ENCODE measurements around the gene INHBC.
A peak's percentile ranks its signal among the peaks of the same experiment; 100 is the strongest.

Gene INHBC

DNA sequence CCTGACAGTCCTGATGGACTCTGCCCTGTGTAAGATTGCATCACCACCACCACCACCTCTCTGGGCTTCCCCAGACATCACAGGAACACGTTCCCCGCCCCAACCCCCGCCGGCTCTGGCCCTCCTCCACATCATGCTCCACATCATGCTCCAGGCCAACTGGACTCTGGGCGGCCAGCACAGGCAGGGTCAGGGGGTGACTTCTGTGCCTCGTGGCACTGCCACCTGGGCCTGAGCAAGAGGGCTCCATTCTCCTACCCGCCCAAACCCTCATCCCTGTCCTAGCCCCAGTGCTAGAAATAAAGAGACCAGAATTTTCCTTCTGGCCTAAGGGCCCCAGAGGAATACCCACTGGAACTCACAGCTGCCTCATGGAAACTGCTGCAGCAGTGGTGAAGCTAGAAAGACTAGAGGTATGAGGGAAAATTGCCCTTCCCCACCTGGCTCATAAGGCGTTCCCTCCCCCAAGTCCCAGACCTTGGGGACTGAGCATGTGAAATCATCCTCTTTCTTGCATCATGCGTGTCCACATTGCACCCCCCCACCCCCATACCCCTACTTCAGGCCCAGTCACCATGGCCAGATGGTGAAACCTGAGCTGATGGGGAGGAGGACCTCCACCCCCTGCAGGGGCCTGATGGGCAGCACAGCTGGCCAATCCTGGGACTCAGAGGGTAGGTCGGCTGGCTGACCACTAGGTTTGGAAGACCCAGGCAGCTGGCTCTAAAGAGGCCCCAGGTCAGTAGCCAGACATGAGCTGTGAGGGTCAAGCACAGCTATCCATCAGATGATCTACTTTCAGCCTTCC is 20.2 kb downstream of the INHBC start, which contains the start of gene INHBE:
TSS of gene INHBE (plus strand) at position 742 of the 808 bp plus-strand sequence. CDS start 230 bp downstream, outside the sequence.
- no peak for DNase-seq (ENCODE audit: low spot score)

DNA sequence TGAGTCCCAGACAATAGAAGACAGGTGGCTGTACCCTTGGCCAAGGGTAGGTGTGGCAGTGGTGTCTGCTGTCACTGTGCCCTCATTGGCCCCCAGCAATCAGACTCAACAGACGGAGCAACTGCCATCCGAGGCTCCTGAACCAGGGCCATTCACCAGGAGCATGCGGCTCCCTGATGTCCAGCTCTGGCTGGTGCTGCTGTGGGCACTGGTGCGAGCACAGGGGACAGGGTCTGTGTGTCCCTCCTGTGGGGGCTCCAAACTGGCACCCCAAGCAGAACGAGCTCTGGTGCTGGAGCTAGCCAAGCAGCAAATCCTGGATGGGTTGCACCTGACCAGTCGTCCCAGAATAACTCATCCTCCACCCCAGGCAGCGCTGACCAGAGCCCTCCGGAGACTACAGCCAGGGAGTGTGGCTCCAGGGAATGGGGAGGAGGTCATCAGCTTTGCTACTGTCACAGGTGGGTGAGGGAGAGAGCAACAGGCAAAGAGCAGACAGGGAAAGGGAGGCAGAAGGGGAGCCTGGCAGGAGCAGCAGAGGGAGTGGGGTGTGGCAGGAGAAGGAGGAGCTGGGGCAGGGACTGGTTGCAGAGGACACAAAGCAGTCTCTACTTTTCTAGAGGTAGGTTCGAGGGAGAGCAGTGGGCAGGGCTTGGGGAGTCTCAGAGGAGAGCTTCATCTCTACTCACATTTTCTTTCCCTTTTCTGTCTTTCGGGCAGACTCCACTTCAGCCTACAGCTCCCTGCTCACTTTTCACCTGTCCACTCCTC is 21.0 kb downstream of the INHBC start:
- DNase-seq (ENCODE audit: low spot score): no peak

DNA sequence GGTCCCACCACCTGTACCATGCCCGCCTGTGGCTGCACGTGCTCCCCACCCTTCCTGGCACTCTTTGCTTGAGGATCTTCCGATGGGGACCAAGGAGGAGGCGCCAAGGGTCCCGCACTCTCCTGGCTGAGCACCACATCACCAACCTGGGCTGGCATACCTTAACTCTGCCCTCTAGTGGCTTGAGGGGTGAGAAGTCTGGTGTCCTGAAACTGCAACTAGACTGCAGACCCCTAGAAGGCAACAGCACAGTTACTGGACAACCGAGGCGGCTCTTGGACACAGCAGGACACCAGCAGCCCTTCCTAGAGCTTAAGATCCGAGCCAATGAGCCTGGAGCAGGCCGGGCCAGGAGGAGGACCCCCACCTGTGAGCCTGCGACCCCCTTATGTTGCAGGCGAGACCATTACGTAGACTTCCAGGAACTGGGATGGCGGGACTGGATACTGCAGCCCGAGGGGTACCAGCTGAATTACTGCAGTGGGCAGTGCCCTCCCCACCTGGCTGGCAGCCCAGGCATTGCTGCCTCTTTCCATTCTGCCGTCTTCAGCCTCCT is 21.6 kb downstream of the INHBC start:
- DNase-seq (ENCODE audit: low spot score): peak; percentile 28

DNA sequence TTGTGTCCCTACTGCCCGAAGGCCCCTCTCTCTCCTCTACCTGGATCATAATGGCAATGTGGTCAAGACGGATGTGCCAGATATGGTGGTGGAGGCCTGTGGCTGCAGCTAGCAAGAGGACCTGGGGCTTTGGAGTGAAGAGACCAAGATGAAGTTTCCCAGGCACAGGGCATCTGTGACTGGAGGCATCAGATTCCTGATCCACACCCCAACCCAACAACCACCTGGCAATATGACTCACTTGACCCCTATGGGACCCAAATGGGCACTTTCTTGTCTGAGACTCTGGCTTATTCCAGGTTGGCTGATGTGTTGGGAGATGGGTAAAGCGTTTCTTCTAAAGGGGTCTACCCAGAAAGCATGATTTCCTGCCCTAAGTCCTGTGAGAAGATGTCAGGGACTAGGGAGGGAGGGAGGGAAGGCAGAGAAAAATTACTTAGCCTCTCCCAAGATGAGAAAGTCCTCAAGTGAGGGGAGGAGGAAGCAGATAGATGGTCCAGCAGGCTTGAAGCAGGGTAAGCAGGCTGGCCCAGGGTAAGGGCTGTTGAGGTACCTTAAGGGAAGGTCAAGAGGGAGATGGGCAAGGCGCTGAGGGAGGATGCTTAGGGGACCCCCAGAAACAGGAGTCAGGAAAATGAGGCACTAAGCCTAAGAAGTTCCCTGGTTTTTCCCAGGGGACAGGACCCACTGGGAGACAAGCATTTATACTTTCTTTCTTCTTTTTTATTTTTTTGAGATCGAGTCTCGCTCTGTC is 22.3 kb downstream of the INHBC start:
- DNase-seq (ENCODE audit: low spot score): no peak

DNA sequence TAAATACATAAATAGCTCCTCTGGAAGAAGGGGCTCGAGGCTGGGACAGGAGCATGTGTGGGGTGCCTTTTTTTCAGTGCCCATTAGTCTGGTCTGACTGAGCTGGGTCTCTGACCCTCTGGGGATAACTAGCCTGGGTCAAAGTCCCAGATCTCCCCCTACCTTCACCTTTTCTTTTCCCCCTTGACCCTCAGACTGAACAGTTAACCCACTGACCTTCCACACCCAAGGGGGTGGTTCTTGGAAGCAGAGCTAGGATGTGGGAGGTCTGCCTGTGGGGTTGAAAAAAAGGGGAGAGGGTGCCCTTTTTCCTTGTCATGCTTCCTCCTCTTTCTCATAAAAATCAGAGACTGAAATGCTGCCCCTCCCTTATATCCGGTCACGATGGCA is 24.1 kb downstream of the INHBC start:
- DNase-seq (ENCODE audit: low spot score): no peak

DNA sequence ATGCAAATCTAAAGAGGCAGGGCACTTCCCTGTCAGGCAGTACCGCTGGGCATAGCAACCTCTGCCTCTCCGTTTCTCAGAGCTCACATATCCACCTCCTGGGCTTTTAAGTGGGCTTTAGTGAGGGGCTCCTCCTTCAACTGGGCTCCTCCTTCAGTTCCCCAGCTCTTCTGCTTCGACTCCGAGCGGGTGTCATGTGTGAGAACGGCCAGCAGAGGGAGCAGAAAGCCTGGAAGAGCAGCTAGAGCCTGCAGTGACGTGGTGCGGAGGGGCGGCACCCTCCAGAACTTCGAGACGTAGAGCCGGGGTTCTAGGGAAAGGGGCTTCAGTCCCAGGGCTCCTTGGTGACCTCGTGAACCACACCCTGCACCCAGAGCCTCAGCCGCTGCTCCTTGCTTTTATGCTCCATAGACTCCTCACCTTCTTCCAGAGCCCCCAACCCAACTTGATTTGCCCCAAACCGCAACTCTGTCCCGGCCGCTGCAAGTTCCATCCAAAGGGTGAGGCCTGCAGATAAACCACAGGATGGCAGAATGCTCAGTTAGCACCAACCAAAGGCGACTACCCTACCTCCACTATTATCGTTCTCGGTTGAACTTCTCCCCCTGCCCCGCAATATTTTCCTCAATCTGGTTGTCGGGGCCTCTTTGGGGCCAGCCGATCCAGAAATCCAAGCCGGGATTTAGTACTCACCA is 24.6 kb downstream of the INHBC start:
- DNase-seq (ENCODE audit: low spot score): peak; percentile 92

DNA sequence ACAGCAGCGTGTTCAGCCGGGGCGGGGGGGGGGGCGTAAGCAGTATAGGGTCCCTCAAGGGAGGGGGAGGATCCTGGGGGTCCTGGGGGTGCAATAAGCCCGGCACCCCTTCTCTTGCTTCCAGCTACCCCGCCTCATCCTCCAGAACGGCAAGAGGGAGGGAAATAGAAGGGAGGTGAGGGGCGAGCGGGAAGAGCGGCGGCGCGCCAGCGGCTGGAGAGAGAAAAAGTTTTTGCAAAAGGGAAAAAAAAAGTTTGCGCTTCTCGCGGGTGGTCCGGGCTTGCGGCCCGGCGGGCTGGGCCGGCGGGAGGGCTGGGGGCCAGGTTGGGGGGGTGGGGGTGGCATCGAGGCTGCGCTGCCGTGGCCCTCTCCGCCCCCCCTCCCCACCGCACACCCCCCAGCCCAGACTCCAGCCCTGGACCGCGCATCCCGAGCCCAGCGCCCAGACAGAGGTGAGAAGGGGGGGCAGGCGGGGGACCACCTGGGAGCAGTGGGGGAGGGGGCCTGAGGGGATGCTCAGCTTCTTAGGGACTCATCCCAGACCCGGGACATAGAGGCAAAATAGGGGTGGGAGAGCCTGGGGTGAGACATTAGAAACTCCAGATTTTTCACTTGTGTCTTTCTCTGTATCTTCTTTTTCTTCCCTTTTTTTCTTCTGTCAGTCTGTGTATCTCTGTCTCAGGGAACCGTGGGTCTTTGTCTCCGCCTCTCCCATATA is 25.3 kb downstream of the INHBC start, which contains the start of gene GLI1:
TSS of gene GLI1 (plus strand) at position 36 of the 718 bp plus-strand sequence. CDS start 3,907 bp downstream, outside the sequence.
- no peak for DNase-seq (ENCODE audit: low spot score)

DNA sequence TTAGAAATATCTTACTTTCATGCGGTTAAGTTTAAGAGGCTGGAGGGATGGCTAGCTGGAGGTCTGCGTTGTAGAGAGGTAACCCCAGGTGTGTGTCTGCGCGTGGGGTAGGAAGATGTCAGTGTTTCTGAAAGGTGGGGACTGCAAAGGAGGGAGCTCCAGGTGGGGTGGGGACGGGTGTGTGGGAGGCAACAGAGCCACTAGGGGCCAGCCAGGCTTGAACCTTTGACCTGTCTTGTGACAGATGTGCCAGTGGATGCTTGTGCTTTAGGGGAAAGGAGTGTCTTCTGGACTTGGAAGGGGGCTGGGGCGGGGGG is 25.8 kb downstream of the INHBC start:
- DNase-seq (ENCODE audit: low spot score): no peak

DNA sequence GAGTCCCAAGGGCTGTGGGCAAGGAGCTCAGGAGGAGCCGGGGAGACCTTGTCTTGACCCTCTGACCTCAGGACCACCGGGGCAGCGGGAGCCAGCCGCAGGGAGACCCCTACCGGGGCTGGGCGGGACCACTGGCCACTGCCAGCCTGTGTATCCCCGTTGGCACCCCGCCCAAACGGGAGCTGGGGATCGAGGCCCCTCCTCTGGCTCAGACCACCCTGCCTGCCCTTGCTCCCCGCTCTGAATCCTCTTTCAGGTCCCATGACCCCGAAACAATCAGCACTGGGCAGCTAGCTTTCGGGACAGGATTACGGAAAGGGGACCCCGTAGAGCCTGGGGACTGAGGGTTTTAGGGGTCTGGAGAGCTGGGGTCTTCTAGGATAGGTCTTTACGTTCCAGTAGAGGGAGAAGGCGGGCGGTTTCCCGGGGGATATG is 26.3 kb downstream of the INHBC start:
- DNase-seq (ENCODE audit: low spot score): no peak

DNA sequence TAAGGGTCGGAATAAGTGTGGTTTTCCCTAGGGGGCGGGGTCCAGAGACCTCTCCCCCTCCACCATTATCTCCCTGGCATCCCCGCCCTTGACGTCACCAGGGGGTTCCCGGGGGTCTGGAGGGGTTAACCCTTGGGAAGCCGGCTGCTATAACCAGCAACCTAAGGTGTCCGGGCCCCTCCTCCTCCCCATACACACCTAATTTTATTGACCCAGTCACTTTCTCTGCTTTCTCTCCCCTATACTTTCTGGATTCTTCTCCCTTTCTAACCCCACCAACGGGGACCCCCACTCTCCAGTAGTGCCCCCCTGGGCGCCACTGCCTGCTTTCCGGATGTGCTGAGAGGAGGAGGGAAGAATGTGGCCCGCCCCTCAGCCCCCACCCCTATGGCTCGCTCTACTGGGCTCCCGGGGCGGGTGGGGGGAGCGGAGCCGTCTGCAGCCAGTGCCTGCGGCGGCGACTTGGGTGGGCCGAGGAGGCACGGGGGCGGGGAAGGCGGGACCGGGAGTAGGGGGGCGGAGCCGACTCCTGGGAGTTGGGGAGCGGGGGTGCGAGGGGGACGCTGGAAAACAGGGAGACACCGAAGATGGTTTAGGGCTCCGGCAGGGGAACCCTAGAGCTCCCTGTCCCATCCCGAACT is 26.8 kb downstream of the INHBC start:
- no peak for DNase-seq (ENCODE audit: low spot score)

DNA sequence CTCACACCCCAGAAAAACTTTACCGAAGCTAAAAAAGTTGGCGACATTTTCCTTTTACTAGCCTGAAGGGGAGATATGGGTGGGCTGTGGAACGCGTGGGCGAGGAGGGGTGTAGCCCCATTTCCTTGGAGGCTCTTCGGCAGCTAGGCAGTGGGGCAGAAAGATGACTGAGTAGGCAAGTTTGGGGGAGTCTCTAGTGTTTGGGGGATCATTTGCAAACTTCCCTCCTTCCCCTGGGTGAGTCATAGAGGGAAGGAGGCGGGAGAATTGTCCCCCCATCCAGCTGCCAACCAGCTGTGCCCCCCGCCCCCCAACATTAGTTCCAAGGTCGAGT is 27.3 kb downstream of the INHBC start:
- DNase-seq (ENCODE audit: low spot score): no peak

DNA sequence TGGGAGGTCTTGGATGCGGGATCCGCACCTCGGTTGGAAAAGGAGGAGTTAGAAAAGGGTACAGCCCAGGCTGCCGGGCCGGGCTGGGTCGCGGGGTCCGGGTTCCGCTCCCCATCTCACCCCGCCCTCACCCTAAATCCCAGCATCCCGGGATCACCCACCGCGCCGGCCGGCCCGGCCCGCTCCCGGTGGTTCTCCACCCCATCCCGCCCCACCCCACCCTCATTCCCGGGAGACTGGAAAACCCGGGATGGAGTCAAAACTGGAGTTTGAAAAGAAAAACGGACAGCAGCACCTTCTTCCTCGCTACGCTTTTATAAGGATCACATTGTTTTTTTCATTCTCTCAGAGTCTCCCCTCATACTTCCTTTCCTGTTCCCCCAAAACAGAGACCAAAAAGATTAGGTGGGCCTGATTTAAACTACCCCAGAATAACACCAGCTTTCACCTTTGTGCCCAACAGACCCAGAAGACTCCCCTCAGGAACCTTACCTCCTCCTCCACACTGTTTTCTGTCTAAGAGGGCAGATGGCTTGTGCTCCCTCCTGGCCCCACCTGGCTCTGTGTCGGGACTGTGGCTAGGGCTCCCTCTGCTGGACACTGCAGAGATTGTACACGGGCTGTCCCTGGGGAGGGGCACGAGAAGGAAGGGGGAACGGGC is 27.8 kb downstream of the INHBC start:
- peak; percentile 83 for DNase-seq (ENCODE audit: low spot score)

DNA sequence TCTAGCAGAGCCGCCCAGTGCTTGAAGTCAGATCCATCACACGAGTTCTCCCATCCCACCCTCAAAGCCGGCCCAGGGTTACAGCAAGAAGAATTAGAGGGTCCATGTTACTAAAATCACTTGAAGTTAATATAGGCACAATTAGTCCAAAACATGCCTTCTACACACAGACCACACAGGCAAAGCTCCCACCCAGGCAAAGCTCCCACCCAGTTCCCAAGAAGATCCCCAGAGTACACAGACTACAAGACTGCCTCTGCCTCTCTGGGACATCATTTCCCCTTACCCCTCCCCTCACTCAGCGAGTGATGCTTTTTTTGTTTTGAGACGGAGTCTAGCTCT is 28.3 kb downstream of the INHBC start:
- DNase-seq (ENCODE audit: low spot score): no peak

DNA sequence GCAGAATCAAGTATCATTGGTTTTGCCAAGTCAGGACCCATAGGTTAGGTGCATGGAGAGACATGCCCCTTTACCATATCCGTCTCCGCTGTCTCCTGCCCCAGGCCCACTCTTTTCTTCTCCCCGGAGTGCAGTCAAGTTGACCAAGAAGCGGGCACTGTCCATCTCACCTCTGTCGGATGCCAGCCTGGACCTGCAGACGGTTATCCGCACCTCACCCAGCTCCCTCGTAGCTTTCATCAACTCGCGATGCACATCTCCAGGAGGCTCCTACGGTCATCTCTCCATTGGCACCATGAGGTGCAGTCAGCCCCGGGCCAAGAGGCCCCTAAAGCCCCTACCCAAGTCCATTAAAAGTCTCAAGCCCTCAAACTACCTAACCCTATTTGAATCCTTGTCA is 30.0 kb downstream of the INHBC start:
- DNase-seq (ENCODE audit: low spot score): no peak

DNA sequence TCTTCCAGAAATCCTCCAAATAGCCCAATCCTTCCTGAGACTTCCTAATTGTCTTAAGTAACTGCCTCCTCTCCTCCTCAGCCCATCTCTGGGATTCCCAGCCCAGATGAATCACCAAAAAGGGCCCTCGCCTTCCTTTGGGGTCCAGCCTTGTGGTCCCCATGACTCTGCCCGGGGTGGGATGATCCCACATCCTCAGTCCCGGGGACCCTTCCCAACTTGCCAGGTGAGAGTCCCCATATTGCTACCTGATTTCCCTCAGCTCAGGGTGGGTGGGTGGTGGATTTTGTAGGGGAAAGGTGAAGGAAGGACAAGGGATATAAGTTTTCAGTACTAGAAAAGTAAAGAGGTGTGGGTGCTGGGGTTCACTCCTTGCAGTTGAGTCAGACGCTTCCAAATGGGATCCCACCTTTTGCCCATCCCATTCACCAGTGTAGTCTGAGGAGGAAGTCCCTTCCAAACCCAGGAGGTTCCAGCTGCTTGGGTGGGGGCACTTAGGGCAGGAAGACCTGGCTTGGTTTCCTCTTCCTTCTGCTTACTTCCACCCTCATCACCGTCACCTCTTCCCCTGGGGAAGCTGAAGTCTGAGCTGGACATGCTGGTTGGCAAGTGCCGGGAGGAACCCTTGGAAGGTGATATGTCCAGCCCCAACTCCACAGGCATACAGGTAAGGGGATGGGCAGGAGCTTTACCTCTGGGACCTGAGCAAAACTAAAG is 30.6 kb downstream of the INHBC start:
- no peak for DNase-seq (ENCODE audit: low spot score)

DNA sequence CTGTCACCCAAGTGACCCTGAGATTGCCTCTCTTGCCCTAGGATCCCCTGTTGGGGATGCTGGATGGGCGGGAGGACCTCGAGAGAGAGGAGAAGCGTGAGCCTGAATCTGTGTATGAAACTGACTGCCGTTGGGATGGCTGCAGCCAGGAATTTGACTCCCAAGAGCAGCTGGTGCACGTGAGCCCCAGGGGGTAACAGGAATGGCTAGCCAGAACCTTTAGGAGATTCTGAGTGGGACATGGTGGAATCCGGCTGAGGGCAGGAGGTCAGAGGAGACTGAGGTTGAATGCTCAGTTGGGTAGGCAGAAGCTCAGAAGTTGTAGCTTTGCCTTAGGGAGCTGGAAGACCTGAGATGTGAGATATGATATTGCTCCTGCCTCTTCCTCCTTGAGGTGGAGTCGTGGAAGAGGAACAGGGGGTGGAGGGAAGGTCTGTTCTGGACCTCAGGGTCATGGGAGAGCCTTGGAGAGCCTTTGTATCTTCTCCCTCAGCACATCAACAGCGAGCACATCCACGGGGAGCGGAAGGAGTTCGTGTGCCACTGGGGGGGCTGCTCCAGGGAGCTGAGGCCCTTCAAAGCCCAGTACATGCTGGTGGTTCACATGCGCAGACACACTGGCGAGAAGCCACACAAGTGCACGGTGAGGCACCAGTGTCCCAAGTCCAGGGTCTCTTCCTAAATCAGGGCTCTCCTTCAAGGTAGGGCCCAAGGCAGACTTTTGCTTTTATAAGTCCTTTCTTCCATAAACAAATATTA is 31.3 kb downstream of the INHBC start:
- no peak for DNase-seq (ENCODE audit: low spot score)

DNA sequence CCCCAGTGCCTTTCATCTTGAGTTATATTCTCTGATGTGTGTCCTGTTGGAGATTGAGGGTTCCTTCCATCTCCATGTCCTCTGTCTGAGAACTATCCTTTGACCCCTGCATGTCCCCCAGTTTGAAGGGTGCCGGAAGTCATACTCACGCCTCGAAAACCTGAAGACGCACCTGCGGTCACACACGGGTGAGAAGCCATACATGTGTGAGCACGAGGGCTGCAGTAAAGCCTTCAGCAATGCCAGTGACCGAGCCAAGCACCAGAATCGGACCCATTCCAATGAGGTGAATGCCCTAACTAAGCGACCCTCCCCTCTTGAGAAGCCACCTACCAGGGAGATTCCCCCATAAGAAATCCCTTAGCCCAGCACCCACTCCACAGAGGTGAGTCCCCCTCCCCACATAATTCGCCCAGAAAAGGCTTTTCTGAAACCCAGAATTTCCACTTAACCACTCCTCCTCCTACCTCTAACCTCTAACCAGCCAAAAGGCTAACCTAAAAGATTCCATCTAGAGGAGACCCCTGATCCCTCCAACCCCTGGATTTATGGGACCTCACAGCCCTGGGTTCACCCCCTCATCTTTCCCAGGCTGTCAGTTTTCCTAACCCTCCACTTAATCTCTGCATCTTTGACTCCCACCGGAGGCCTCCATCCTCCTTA is 32.8 kb downstream of the INHBC start:
- DNase-seq (ENCODE audit: low spot score): no peak

DNA sequence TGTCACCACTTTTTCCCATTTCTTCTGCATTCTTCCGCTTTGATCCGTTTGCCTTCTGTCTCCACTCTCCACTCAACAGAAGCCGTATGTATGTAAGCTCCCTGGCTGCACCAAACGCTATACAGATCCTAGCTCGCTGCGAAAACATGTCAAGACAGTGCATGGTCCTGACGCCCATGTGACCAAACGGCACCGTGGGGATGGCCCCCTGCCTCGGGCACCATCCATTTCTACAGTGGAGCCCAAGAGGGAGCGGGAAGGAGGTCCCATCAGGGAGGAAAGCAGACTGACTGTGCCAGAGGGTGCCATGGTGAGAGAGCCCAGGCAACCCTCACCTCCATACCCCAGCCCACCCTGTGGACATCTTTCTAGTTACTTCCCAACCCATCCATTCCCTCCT is 33.3 kb downstream of the INHBC start:
- no peak for DNase-seq (ENCODE audit: low spot score)

Measured in hematopoietic multipotent progenitor cell treated with erythropoietin and hydrocortisone succinate and interleukin-3 and kit ligand, for 15 days (in vitro differentiated cells).